IPS-20b (cell line): ENCODE measurements around the gene LINGO3.
"Not testable (repeated sequence)": the region's sequence is repeated elsewhere in the genome, so short reads cannot be mapped to it uniquely, and the experiment has no call there.

ENCODE experiments used
- H3K27ac ChIP-seq: one replicate; pipeline ENCODE4 v1.5.1; 2013; ENCODE audit warnings: low read length
- H3K27me3 ChIP-seq: 2 replicates; pipeline ENCODE4 v1.6.1; 2013; ENCODE audit warnings: mild to moderate bottlenecking, low read length, inconsistent platforms; ENCODE audit not compliant: insufficient read depth
- H3K36me3 ChIP-seq: 2 replicates; pipeline ENCODE4 v1.6.1; 2013; ENCODE audit warnings: low read depth, mild to moderate bottlenecking, inconsistent platforms, low read length, moderate library complexity; ENCODE audit not compliant: insufficient read depth
- H3K4me1 ChIP-seq: 2 replicates; pipeline ENCODE4 v1.6.1; 2013; ENCODE audit warnings: mild to moderate bottlenecking, control low read depth, inconsistent platforms, low read length, moderate library complexity; ENCODE audit not compliant: insufficient read depth
- H3K4me3 ChIP-seq: 2 replicates; pipeline ENCODE4 v1.5.1; 2013; ENCODE audit warnings: mild to moderate bottlenecking, low read length, inconsistent platforms
- H3K9ac ChIP-seq: 2 replicates; pipeline ENCODE4 v1.6.1; 2013; ENCODE audit warnings: low read depth, mild to moderate bottlenecking, inconsistent platforms, low read length, moderate library complexity
- H3K9me3 ChIP-seq: 2 replicates; pipeline ENCODE4 v1.6.1; 2013; ENCODE audit warnings: mild to moderate bottlenecking, low read depth, low read length, inconsistent platforms; ENCODE audit not compliant: insufficient read depth

Gene LINGO3

GRCh38 chr19:2282062-2282861, 25.7 kb downstream of the LINGO3 start, which contains the start of gene PEAK3:
Gene PEAK3 (minus strand): TSS chr19:2282175. CDS start chr19:2280931, 1,244 bp downstream.
- no peaks in the 10 kb centered on the region for H3K36me3 ChIP-seq
- H3K4me1 ChIP-seq: no peaks in the 10 kb centered on the region; the same call in 1 of the 2 replicates
- H3K27ac ChIP-seq: no peak within 1 kb of the TSS
- no peak within 1 kb of the TSS for H3K9ac ChIP-seq
- H3K4me3 ChIP-seq: peak within 1 kb of the TSS; percentile 54; the same call in 1 of the 2 replicates
- H3K27me3 ChIP-seq: peaks cover 43% of the 10 kb centered on the region
- H3K9me3 ChIP-seq: no peaks in the 10 kb centered on the region

GRCh38 chr19:2281265-2282061, 26.5 kb downstream of the LINGO3 start:
- peaks cover 35% of the 10 kb centered on the region for H3K27me3 ChIP-seq
- not testable (repeated sequence) for H3K9ac ChIP-seq, H3K36me3 ChIP-seq, H3K4me1 ChIP-seq, H3K27ac ChIP-seq, H3K9me3 ChIP-seq
- H3K4me3 ChIP-seq: peak overlapping the region; percentile 54; the same call in 1 of the 2 replicates

- peaks cover 28% of the 10 kb centered on the region for H3K27me3 ChIP-seq
- no peak overlapping the region for H3K9ac ChIP-seq
- no peak overlapping the region for H3K4me3 ChIP-seq
- H3K4me1 ChIP-seq: no peaks in the 10 kb centered on the region; the same call in 1 of the 2 replicates
- no peak overlapping the region for H3K27ac ChIP-seq
- no peaks in the 10 kb centered on the region for H3K9me3 ChIP-seq
- no peaks in the 10 kb centered on the region for H3K36me3 ChIP-seq
These were observed 27.2 kb downstream of the LINGO3 start for GRCh38 chr19:2280633-2281264.

GRCh38 chr19:2278459-2279158, 29.3 kb downstream of the LINGO3 start:
- H3K27me3 ChIP-seq: peaks cover 20% of the 10 kb centered on the region
- no peaks in the 10 kb centered on the region; the same call in 1 of the 2 replicates for H3K4me1 ChIP-seq
- no peak overlapping the region for H3K9ac ChIP-seq
- H3K36me3 ChIP-seq: 0 out of 2 replicates have a peak, but pooled peaks cover 3% of the 10 kb centered on the region
- no peak overlapping the region for H3K4me3 ChIP-seq
- H3K27ac ChIP-seq: no peak overlapping the region
- H3K9me3 ChIP-seq: no peaks in the 10 kb centered on the region

- Histone ChIP-seq H3K4me3 (no peak overlapping the region), H3K4me1 (no peaks in the 10 kb centered on the region; the same call in 1 of the 2 replicates), H3K9ac (no peak overlapping the region), H3K27me3 (peaks cover 7% of the 10 kb centered on the region), H3K27ac (no peak overlapping the region), H3K36me3 (peaks cover 16% of the 10 kb centered on the region), H3K9me3 (no peaks in the 10 kb centered on the region)
These were observed 30.8 kb downstream of the LINGO3 start for GRCh38 chr19:2277138-2277537.

GRCh38 chr19:2276429-2276986, 31.4 kb downstream of the LINGO3 start:
- H3K27ac ChIP-seq: no peak overlapping the region
- H3K27me3 ChIP-seq: peaks cover under 1% of the 10 kb centered on the region; the same call in 1 of the 2 replicates
- no peaks in the 10 kb centered on the region for H3K9me3 ChIP-seq
- H3K4me3 ChIP-seq: no peak overlapping the region
- H3K4me1 ChIP-seq: no peaks in the 10 kb centered on the region
- peaks cover 22% of the 10 kb centered on the region for H3K36me3 ChIP-seq
- H3K9ac ChIP-seq: no peak overlapping the region

- no peaks in the 10 kb centered on the region for H3K9me3 ChIP-seq
- H3K36me3 ChIP-seq: peaks cover 26% of the 10 kb centered on the region
- no peaks in the 10 kb centered on the region for H3K27me3 ChIP-seq
- H3K9ac ChIP-seq: no peak overlapping the region
- no peak overlapping the region for H3K27ac ChIP-seq
- H3K4me3 ChIP-seq: no peak overlapping the region
- H3K4me1 ChIP-seq: no peaks in the 10 kb centered on the region
These were observed 32.1 kb downstream of the LINGO3 start for GRCh38 chr19:2275588-2276428.

GRCh38 chr19:2274931-2275535, 32.9 kb downstream of the LINGO3 start:
- no peak overlapping the region for H3K27ac ChIP-seq
- peaks cover 26% of the 10 kb centered on the region for H3K36me3 ChIP-seq
- H3K9ac ChIP-seq: no peak overlapping the region
- H3K4me3 ChIP-seq: no peak overlapping the region
- H3K9me3 ChIP-seq: no peaks in the 10 kb centered on the region
- H3K27me3 ChIP-seq: no peaks in the 10 kb centered on the region
- no peaks in the 10 kb centered on the region for H3K4me1 ChIP-seq

- Histone ChIP-seq H3K4me3 (peak overlapping the region; percentile 31; the same call in 1 of the 2 replicates), H3K4me1 (no peaks in the 10 kb centered on the region), H3K27me3 (no peaks in the 10 kb centered on the region), H3K9me3 (no peaks in the 10 kb centered on the region), H3K27ac (no peak overlapping the region), H3K36me3 (peaks cover 26% of the 10 kb centered on the region), H3K9ac (no peak overlapping the region; the same call in 1 of the 2 replicates)
These were observed 33.7 kb downstream of the LINGO3 start for GRCh38 chr19:2274185-2274711.
